HUDEP-2 (cell line): ENCODE measurements around the gene C1orf21.

Experiments
- DNase-seq, 76 experiments: peaks; one replicate each; lab custom pipeline; 2025; ENCODE audit not compliant: unreplicated experiment in 76 of 76; lab: John Stamatoyannopoulos, UW

The C1orf21 gene

GRCh38 chr1:184507165-184507564 lies 120.3 kb downstream of the C1orf21 start:
- DNase-seq, result no peak

- no peak for DNase-seq
These were observed 120.9 kb downstream of the C1orf21 start for GRCh38 chr1:184507604-184508280.

- DNase-seq, result no peak
These were observed 122.3 kb downstream of the C1orf21 start for GRCh38 chr1:184509105-184509504.

GRCh38 chr1:184510110-184510509 lies 123.3 kb downstream of the C1orf21 start:
- no peak for DNase-seq

GRCh38 chr1:184512724-184513123 lies 125.9 kb downstream of the C1orf21 start:
- no peak for DNase-seq

- no peak for DNase-seq
These were observed 126.6 kb downstream of the C1orf21 start for GRCh38 chr1:184513421-184513820.

- DNase-seq, result no peak
These were observed 127.1 kb downstream of the C1orf21 start for GRCh38 chr1:184513966-184514365.

GRCh38 chr1:184514447-184514846 lies 127.6 kb downstream of the C1orf21 start:
- DNase-seq, result no peak

GRCh38 chr1:184517130-184517529 lies 130.3 kb downstream of the C1orf21 start:
- no peak for DNase-seq

- DNase-seq, result no peak
These were observed 132.0 kb downstream of the C1orf21 start for GRCh38 chr1:184518736-184519357.

GRCh38 chr1:184520336-184520735 lies 133.5 kb downstream of the C1orf21 start:
- DNase-seq, result no peak

GRCh38 chr1:184524248-184524647 lies 137.4 kb downstream of the C1orf21 start:
- DNase-seq, result no peak

- DNase-seq, result no peak
These were observed 140.6 kb downstream of the C1orf21 start for GRCh38 chr1:184527402-184527801.

GRCh38 chr1:184530226-184530625 lies 143.4 kb downstream of the C1orf21 start:
- no peak for DNase-seq

- no peak for DNase-seq
These were observed 144.5 kb downstream of the C1orf21 start for GRCh38 chr1:184531296-184531695.

GRCh38 chr1:184532199-184532598 lies 145.4 kb downstream of the C1orf21 start:
- no peak for DNase-seq

- DNase-seq, result no peak
These were observed 146.2 kb downstream of the C1orf21 start for GRCh38 chr1:184533049-184533448.

GRCh38 chr1:184533915-184534314 lies 147.1 kb downstream of the C1orf21 start:
- no peak for DNase-seq

GRCh38 chr1:184534690-184535089 lies 147.9 kb downstream of the C1orf21 start:
- DNase-seq, result no peak

GRCh38 chr1:184535191-184535970 lies 148.6 kb downstream of the C1orf21 start:
- no peak for DNase-seq

GRCh38 chr1:184536246-184536985 lies 149.6 kb downstream of the C1orf21 start:
- no peak for DNase-seq
